G401 (cell line): ENCODE results near the gene APEX2. TPM values are rescaled to one million over a fixed set of nuclear protein-coding genes. Genes with fewer than 3 reads are reported as not detected.

Source experiments
- total RNA-seq: library from RNA; depleted of rRNA; stranded (reverse); fragments of >200 nt; shearing (Covaris generic); gene quantifications from 2 replicates; pipeline ENCODE4 v1.2.3, GENCODE V29; 2014; rRNA removed

APEX2 gene
- total RNA-seq, 1 experiment from 2014 or later = 10.7 TPM

Other genes starting within 250 kb of the APEX2 start
- gene ITIH6, start 202.1 kb upstream of the APEX2 start, total RNA-seq = not detected in 2 replicates
- 214 and 252 TPM in 2 replicates for gene MAGED2, start 192.6 kb upstream of the APEX2 start, total RNA-seq
- gene TRO, start 79.5 kb upstream of the APEX2 start, total RNA-seq = 18.2 and 25.2 TPM in 2 replicates
- gene PFKFB1, start 6.2 kb upstream of the APEX2 start, total RNA-seq = 0.14 and 0.55 TPM in 2 replicates
- gene ALAS2, start 30.6 kb downstream of the APEX2 start, total RNA-seq = not detected in 2 replicates
- not detected in 2 replicates for gene PAGE2B, start 74.7 kb downstream of the APEX2 start, total RNA-seq
- not detected in 2 replicates for gene PAGE2, start 88.7 kb downstream of the APEX2 start, total RNA-seq
- not detected in 2 replicates for gene PAGE5, start 220.0 kb downstream of the APEX2 start, total RNA-seq